ENCODE data around the gene PLPPR5.
"Not testable (repeated sequence)": the region's sequence is repeated elsewhere in the genome, so short reads cannot be mapped to it uniquely, and the experiment has no call there.

PLPPR5 gene, protein sequence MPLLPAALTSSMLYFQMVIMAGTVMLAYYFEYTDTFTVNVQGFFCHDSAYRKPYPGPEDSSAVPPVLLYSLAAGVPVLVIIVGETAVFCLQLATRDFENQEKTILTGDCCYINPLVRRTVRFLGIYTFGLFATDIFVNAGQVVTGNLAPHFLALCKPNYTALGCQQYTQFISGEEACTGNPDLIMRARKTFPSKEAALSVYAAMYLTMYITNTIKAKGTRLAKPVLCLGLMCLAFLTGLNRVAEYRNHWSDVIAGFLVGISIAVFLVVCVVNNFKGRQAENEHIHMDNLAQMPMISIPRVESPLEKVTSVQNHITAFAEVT

DNA sequence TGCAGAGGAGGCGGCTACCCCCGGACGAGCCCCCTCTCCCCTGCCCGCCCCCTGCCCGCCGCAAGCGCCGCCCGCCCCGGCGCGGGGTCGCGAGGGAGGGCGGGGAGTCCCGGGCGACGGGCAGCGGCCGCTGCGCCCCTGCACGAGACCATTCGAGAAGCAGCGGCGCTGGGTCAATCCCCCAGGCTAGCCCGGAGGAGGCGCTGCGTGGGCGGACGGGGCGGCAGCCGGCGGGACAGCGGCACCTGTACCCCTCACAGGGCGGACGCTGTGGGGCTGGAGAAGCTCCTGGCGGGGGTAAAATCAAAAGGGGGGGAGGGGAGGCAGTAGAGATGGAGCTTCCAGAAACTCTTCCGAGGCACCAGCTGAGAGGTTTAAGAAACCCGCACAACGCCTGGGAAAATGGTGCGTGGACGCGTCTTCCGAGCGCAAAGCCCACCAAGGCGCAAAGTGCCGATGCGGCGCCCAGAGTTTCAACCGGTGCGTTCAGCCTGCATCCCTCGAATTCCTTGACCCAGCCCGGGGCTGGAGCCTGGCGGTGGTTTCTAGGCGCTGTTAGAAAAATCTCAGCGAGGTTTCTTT, at the start of gene PLPPR5:
PLPPR5 (minus strand) TSS at position 1 of the 582 bp plus-strand sequence. CDS start 190 bp downstream, outside the sequence.
- peak within 1 kb of the TSS; percentile 52 for H3K4me3 ChIP-seq (ENCODE audit: low read length)
- TF ChIP-seq, protein P1, sequence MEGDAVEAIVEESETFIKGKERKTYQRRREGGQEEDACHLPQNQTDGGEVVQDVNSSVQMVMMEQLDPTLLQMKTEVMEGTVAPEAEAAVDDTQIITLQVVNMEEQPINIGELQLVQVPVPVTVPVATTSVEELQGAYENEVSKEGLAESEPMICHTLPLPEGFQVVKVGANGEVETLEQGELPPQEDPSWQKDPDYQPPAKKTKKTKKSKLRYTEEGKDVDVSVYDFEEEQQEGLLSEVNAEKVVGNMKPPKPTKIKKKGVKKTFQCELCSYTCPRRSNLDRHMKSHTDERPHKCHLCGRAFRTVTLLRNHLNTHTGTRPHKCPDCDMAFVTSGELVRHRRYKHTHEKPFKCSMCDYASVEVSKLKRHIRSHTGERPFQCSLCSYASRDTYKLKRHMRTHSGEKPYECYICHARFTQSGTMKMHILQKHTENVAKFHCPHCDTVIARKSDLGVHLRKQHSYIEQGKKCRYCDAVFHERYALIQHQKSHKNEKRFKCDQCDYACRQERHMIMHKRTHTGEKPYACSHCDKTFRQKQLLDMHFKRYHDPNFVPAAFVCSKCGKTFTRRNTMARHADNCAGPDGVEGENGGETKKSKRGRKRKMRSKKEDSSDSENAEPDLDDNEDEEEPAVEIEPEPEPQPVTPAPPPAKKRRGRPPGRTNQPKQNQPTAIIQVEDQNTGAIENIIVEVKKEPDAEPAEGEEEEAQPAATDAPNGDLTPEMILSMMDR (conservative IDR thresholded peaks at IDR 0.05; ENCODE audit: low read depth, low read length): peak; percentile 17
- DNase-seq (ENCODE audit: low read depth): no peak

DNA sequence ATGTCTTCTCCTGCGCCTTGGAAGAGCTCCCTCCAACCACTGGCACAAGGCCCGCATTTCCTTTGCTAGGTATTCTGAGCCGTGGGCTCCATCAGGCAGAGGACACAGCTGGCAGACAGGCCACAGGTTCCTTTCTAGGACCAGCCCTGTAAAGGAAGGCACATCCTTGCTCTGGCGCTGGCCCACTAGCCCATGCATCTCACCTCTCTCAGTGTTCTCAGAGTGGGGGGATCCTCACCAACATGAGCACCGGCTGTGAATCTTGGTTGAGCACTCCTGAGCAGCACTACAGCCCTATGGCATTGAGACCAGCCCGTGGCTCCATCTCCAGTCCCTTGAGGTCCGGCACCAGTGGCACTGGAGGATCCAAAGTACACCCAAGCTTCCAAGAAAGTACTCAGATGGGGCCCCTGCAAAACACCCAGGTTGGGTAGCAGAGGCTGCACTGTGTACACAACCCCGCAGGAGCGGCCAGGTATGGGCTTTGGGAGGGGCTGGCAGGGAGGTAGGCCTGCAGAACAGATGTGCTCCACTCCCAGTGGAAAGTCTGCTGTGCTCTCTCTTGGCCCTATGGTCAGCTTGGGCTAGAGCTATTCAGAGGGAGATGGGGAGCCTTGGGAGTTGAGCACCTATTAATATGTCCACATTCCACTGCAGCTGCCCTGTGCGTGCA, 47.1 kb upstream of the PLPPR5 start:
- TF ChIP-seq, protein P1 (conservative IDR thresholded peaks at IDR 0.05; ENCODE audit: low read depth, low read length): no peak
- H3K4me3 ChIP-seq (ENCODE audit: low read length): no peak overlapping the region
- no peak for DNase-seq (ENCODE audit: low read depth)

DNA sequence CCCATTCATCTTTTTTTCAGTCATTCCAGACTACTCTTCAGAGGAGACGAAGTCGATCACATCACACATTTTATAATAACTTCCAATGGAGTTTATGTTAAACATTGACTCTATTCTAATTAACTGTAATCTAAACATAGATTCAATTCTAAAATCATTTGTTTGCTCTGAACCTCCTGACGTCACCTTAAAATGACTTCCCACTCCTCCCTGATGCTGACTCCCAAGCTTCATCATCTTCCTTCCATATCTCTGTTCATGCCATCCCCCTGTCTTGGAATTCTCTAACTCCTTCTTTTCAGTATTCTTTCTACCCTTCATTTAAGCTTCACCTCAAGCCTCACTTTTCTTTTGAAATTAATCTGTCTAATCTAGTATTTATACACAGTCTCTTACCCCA, 45.1 kb upstream of the PLPPR5 start:
- TF ChIP-seq, protein P1 (conservative IDR thresholded peaks at IDR 0.05; ENCODE audit: low read depth, low read length): no peak
- DNase-seq (ENCODE audit: low read depth): no peak
- H3K4me3 ChIP-seq (ENCODE audit: low read length): no peak overlapping the region

DNA sequence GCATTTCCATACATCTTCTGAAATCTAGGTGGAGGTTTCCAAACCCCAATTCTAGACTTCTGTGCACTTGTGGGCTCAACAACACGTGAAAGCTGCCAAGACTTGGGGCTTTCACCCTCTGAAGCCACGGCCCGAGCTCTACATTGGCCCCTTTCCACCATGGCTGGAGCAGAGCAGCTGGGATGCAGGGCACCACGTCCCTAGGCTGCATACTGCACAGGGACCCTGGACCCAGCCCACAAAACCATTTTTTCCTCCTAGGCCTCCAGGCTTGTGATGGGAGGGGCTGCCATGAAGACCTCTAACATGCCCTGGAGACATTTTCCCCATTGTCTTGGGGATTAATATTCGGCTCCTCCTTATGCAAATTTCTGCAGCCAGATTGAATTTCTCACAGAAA, 32.1 kb upstream of the PLPPR5 start:
- H3K4me3 ChIP-seq (ENCODE audit: low read length); DNase-seq (ENCODE audit: low read depth): not testable (repeated sequence)

DNA sequence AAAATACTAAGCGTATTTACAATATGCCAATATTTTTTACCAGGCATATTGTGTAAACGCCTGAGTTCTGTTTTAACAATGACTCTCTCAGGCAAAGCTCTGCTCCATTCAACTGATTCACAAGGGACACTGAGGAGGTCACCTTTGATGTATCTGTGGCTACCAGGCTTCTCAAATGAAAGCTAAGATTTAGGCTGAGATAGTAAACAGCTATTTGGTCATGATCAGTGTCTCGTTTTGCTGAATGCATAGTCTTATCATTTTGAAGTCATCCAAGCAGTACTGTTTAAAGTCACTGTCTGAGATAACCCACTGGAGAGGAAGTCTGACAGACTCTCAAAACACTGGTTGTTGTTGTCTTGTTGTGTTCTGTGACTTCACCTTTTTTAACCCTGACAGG, 13.7 kb upstream of the PLPPR5 start:
- no peak for DNase-seq (ENCODE audit: low read depth)
- TF ChIP-seq, protein P1 (conservative IDR thresholded peaks at IDR 0.05; ENCODE audit: low read depth, low read length): no peak
- H3K4me3 ChIP-seq (ENCODE audit: low read length): no peak overlapping the region

DNA sequence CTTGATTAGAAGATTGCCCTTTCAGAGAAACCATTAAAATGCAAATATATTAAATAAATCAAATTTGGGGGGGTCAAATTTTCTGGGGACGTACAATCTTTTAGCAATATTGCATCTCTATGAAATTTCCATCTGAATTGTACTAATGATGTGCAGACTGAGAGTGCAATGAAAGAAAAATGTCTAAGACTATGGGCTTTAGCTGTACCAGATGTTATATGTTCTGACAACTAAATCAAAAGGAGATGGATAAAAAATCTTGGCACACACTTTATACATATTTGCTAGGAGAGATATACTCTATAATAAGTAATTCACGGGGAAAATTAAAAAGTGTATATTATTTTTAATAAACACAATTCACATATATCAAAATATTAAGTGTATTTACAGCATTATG, 13.0 kb upstream of the PLPPR5 start:
- H3K4me3 ChIP-seq (ENCODE audit: low read length): no peak overlapping the region
- DNase-seq (ENCODE audit: low read depth): no peak
- TF ChIP-seq, protein P1 (conservative IDR thresholded peaks at IDR 0.05; ENCODE audit: low read depth, low read length): no peak

DNA sequence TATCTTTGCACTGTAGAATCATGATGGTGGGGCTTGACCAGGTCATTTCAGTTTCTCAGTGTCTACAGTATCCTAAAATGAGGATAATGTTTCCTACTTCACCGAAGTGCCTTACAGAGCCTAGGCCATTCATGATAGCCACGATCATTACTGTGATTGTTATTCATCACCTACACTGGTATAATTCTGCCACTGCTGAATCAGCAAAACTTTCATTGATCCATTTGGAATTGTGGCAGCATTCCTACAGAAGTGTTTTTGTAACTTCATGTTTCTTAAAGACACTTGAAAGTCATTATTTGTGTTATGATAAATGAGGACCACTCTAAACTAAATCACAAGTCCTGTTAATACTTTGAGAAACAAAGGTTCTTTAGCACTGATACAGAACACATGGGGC, 6.0 kb upstream of the PLPPR5 start:
- TF ChIP-seq, protein P1 (conservative IDR thresholded peaks at IDR 0.05; ENCODE audit: low read depth, low read length): no peak
- no peak for DNase-seq (ENCODE audit: low read depth)
- no peak overlapping the region for H3K4me3 ChIP-seq (ENCODE audit: low read length)
